Measurements from ENCODE around the gene FXYD5.

GRCh38 chr19:35140207-35140961 lies 14.2 kb upstream of the FXYD5 start:
- TF ChIP-seq CTCF (conservative IDR thresholded peaks at IDR 0.05; ENCODE audit: low read length) (no peak), EZH2phosphoT487 (IDR thresholded peaks at IDR 0.05; ENCODE audit: borderline replicate concordance) (no peak)

Measured in Loucy (cell line).